LNCAP (cell line): ENCODE results near the gene CTNNBIP1.

Source experiments
- CTCF ChIP-seq: fragments of 450-650 bp; IDR thresholded peaks from 2 replicates; pipeline ENCODE4 v1.5.1; 2017; ENCODE audit warnings: mild to moderate bottlenecking

Gene CTNNBIP1

DNA sequence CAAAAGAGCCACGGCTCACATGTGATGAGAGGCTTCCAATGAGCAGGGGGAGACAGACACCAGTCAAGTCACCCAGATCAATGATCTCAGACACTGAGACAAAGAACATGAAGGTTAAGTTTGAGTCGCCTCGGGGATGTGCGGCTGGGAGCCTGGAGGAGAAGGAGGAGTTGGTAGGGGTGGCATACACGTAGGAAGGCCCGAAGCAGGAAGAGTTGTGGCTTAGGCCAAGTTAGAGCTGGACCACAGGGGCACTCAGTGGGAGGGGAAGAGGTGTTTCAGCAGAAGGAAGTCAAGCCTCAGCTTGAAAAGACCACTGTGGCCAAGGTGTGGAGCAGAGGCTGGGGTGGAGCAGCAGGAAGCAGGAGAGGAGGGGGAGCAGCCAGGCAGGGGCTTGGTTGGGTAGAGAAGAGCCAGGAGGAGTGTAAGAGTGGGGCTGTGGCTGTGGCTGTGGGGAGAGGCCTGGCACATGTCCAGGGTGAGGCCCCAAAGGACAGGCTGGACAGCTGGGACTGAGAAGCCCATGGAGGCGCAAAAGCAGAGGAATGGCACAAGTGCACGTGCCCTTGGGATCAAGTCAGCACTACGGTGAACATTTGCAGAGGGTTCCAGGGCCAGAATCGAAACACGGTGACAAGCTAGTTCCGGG lies 27.6 kb downstream of the CTNNBIP1 start:
- TF ChIP-seq CTCF = no peak

- no peak for TF ChIP-seq CTCF
These were observed 28.2 kb downstream of the CTNNBIP1 start for GRCh38 chr1:9881838-9882249.

DNA sequence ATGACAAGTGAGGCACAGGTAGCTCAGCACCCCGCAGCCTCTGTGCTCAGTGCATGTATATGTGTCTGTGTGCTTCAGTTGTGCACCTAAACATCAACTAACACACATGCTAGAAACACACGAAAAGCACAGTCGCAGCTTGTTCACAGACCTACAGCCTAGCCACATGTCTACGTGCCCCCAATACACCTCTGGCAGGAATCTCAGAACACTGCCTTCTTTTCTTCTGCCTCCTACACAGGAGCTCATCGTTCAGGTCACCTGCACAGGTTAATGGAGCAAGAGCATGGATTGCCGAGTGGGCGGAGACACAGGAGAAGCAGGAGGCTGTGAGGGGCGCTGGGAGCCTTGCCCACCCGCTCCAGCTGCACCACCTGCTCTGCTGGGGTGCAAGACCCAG lies 31.7 kb downstream of the CTNNBIP1 start:
- no peak for TF ChIP-seq CTCF

- TF ChIP-seq CTCF = no peak
These were observed 32.1 kb downstream of the CTNNBIP1 start for GRCh38 chr1:9877962-9878361.

DNA sequence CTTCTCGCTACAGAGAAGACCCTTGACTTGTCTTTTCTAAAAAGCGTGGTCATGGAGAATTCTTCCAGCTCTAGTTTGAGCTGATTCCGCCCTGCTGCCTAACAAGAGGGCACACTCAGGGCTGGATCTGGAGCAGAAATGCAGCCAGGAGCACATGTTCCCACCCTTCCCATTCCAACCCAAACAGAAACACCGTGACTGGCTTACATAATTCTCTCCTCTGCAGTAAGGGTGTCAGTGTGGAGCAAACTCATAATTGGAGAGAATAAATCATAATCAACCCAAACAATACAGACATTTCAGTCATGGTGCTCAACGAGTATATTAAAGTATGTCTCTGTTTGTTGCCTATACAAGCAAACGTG lies 34.5 kb downstream of the CTNNBIP1 start:
- no peak for TF ChIP-seq CTCF

DNA sequence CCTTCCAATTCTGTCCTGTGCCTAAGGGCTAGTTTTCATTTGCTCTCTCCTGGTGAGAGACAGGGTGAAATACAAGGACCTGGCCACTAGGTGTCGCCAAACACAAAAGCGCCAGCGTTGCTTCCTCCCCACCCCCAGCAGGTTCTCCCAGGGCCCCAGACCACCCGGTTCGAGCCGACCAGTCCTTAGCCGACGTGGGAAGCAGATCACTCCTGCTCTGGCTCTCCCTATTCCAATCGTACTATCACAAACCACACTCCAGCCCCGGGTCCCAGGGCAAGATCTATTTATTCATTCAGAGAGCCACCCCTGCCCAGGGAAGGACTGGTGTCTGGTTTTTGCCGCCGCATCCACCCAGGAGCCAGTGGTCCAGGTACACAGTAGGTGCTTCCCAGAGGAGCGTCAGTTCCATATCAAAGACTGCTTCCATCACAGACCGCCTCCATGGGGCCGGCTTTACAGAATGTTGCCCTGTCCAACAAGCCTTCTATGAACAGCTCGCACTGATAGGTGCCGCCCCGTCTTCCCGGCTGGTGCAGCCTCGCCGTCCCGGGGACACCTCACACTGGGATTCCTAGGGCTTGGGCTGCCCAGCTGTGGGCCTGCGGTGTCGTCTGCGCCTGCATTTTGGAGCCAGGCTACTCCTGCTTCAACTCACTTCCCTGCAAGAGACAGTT lies 35.0 kb downstream of the CTNNBIP1 start:
- peak; percentile 85 for TF ChIP-seq CTCF

DNA sequence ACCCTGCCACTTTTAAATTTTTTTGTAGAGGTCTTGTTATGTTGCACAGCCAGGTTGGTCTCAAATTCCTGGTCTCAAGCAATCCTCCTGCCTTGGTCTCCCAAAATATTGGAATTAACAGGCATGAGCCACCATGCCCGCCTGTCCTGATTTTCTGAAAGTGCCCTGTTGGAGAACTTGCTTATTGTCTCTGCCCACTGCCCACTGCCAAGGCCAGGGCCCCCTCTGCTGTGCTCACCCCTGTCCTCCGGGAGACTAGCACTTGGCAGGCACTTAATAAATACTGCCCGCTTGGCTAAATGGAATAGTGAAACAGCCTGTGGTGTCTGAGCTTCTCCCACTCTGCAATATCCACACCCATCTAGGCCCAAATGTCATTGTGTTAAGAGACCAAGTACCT lies 35.7 kb downstream of the CTNNBIP1 start:
- no peak for TF ChIP-seq CTCF
